Lower leg skin (tissue), 3 donors: ENCODE measurements around the gene RHO.

ENCODE experiments used
- CTCF ChIP-seq, 3 donors: fragments of 450-650 bp; IDR thresholded peaks; one replicate each; pipeline ENCODE4 v1.5.1; 2016; ENCODE audit warnings: antibody characterized with exemption in 3 of 3, mild to moderate bottlenecking in 3 of 3, moderate library complexity in 2 of 3
- POLR2A ChIP-seq, 2 donors: fragments of 450-650 bp; IDR thresholded peaks; one replicate each; pipeline ENCODE4 v1.6.1; 2016 to 2017; ENCODE audit warnings: antibody characterized with exemption in 2 of 2, mild to moderate bottlenecking in 1 of 2, moderate library complexity in 1 of 2

GRCh38 chr3:129513705-129514104, 14.7 kb upstream of the RHO start:
- no peak for TF ChIP-seq CTCF (IDR thresholded peaks at IDR 0.05)
- no peak for TF ChIP-seq POLR2A (IDR thresholded peaks at IDR 0.05)
